GM21786 (cell line): ENCODE measurements around the gene DMD.

Experiments
- ATAC-seq: cut with Tn5 transposase; IDR thresholded peaks from one replicate; pipeline ENCODE4 v1.9.1; 2021; ENCODE audit not compliant: unreplicated experiment

The DMD gene

GRCh38 chrX:32514986-32515385, 696.4 kb downstream of the DMD start:
- ATAC-seq = peak; percentile 86

GRCh38 chrX:32501606-32502005, 709.7 kb downstream of the DMD start:
- no peak for ATAC-seq

GRCh38 chrX:32496671-32497070, 714.7 kb downstream of the DMD start:
- no peak for ATAC-seq

- no peak for ATAC-seq
Measured at GRCh38 chrX:32495855-32496254, 715.5 kb downstream of the DMD start.

- ATAC-seq = no peak
Measured at GRCh38 chrX:32489125-32489524, 722.2 kb downstream of the DMD start.

- no peak for ATAC-seq
Measured at GRCh38 chrX:32483534-32484136, 727.7 kb downstream of the DMD start.

GRCh38 chrX:32480019-32480418, 731.3 kb downstream of the DMD start:
- ATAC-seq = no peak

GRCh38 chrX:32472364-32472763, 739.0 kb downstream of the DMD start:
- ATAC-seq = no peak

GRCh38 chrX:32455704-32456103, 755.6 kb downstream of the DMD start:
- no peak for ATAC-seq

GRCh38 chrX:32451954-32452695, 759.2 kb downstream of the DMD start:
- no peak for ATAC-seq

- ATAC-seq = peak; percentile 61
Measured at GRCh38 chrX:32448945-32449344, 762.4 kb downstream of the DMD start.

- ATAC-seq = peak; percentile 99
Measured at GRCh38 chrX:32448320-32448719, 763.0 kb downstream of the DMD start.

- ATAC-seq = no peak
Measured at GRCh38 chrX:32447640-32448039, 763.7 kb downstream of the DMD start.

- no peak for ATAC-seq
Measured at GRCh38 chrX:32443841-32444240, 767.5 kb downstream of the DMD start.

- no peak for ATAC-seq
Measured at GRCh38 chrX:32421266-32421665, 790.1 kb downstream of the DMD start.

GRCh38 chrX:32408389-32408788, 803.0 kb downstream of the DMD start:
- peak; percentile 81 for ATAC-seq

- ATAC-seq = peak; percentile 73
Measured at GRCh38 chrX:32397562-32398216, 813.7 kb downstream of the DMD start.

- no peak for ATAC-seq
Measured at GRCh38 chrX:32395878-32396277, 815.5 kb downstream of the DMD start.

GRCh38 chrX:32392655-32393054, 818.7 kb downstream of the DMD start:
- no peak for ATAC-seq

- no peak for ATAC-seq
Measured at GRCh38 chrX:32370456-32371205, 840.7 kb downstream of the DMD start.

GRCh38 chrX:32293962-32294700, 917.2 kb downstream of the DMD start:
- no peak for ATAC-seq
